Measurements from ENCODE around the gene NIPAL3. TPM values are rescaled to one million over a fixed set of nuclear protein-coding genes. Genes with fewer than 3 reads are reported as not detected.

NIPAL3 gene
- total RNA-seq, 1 donor from 2014 or later: 13.1 TPM

DNA sequence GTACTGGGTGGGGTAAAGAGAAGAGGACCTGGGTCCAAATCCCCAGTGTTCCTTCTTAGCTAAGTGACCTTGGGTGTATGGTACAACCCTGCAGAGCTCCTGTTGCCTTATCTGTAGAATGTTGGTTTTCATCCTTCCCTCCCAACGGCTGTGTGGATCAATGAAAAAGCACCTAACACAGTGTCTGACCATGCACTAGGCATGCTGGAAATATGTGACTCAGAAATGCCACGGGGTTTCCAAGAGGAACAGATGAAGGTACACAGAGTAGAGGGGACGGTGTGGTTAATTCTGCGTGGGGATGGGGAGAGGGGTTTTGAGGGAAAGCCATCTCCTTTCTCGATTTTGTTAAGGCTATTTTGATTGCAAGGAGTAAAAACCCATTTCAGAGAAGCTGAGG, 8.6 kb downstream of the NIPAL3 start:
- Mint-ChIP-seq H3K4me1 (ENCODE audit: low read depth) (peaks cover 15% of the 10 kb centered on the region), H3K27me3 (no peaks in the 10 kb centered on the region), H3K27ac (no peak overlapping the region), H3K4me3 (ENCODE audit: low read depth) (no peak overlapping the region), H3K9me3 (ENCODE audit: low read depth) (no peaks in the 10 kb centered on the region), H3K36me3 (ENCODE audit: insufficient read depth) (peaks cover 12% of the 10 kb centered on the region)
- no peak for TF ChIP-seq CTCF (IDR thresholded peaks at IDR 0.05; ENCODE audit: unreplicated experiment)
- no peak for DNase-seq (ENCODE audit: low spot score, unreplicated experiment)

DNA sequence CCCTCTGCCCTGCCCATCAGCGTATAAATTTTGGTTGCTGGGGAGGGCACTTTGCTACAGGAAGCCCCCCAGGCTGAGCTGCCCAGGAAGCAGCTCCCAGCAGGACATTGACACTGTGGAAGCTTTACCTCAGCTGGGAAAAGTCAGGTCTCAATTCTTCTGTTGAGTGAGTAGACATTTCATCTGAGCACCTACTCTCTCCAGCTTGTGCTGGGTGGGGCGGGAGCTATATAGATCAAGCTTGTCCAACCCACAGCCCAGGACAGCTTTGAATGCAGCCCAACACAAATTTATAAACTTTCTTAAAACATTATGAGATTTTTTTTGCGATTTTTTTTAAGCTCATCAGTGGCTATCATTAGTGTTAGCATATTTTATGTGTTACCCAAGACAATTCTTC, 9.4 kb downstream of the NIPAL3 start:
- Mint-ChIP-seq H3K4me3 (ENCODE audit: low read depth) (no peak overlapping the region), H3K36me3 (ENCODE audit: insufficient read depth) (peaks cover 9% of the 10 kb centered on the region), H3K27me3 (no peaks in the 10 kb centered on the region), H3K4me1 (ENCODE audit: low read depth) (peaks cover 15% of the 10 kb centered on the region), H3K27ac (no peak overlapping the region), H3K9me3 (ENCODE audit: low read depth) (no peaks in the 10 kb centered on the region)
- DNase-seq (ENCODE audit: low spot score, unreplicated experiment): no peak
- TF ChIP-seq CTCF (IDR thresholded peaks at IDR 0.05; ENCODE audit: unreplicated experiment): no peak

GRCh38 chr1:24425441-24425840, 9.8 kb downstream of the NIPAL3 start:
- Mint-ChIP-seq H3K27me3 (no peaks in the 10 kb centered on the region), H3K36me3 (ENCODE audit: insufficient read depth) (peaks cover 7% of the 10 kb centered on the region), H3K9me3 (ENCODE audit: low read depth) (no peaks in the 10 kb centered on the region), H3K4me3 (ENCODE audit: low read depth) (no peak overlapping the region), H3K27ac (no peak overlapping the region), H3K4me1 (ENCODE audit: low read depth) (peaks cover 15% of the 10 kb centered on the region)
- TF ChIP-seq CTCF (IDR thresholded peaks at IDR 0.05; ENCODE audit: unreplicated experiment): no peak
- no peak for DNase-seq (ENCODE audit: low spot score, unreplicated experiment)

GRCh38 chr1:24425922-24426321, 10.3 kb downstream of the NIPAL3 start:
- no peak for TF ChIP-seq CTCF (IDR thresholded peaks at IDR 0.05; ENCODE audit: unreplicated experiment)
- H3K4me3 Mint-ChIP-seq (ENCODE audit: low read depth): no peak overlapping the region
- no peak overlapping the region for H3K27ac Mint-ChIP-seq
- no peaks in the 10 kb centered on the region for H3K9me3 Mint-ChIP-seq (ENCODE audit: low read depth)
- H3K4me1 Mint-ChIP-seq (ENCODE audit: low read depth): peaks cover 15% of the 10 kb centered on the region
- no peak for DNase-seq (ENCODE audit: low spot score, unreplicated experiment)
- H3K36me3 Mint-ChIP-seq (ENCODE audit: insufficient read depth): peaks cover 7% of the 10 kb centered on the region
- H3K27me3 Mint-ChIP-seq: no peaks in the 10 kb centered on the region

GRCh38 chr1:24426744-24427544, 11.3 kb downstream of the NIPAL3 start:
- H3K36me3 Mint-ChIP-seq (ENCODE audit: insufficient read depth): peaks cover 3% of the 10 kb centered on the region
- no peaks in the 10 kb centered on the region for H3K27me3 Mint-ChIP-seq

More at GRCh38 chr1:24426744-24427544, 11.3 kb downstream of the NIPAL3 start:
- H3K4me1 Mint-ChIP-seq (ENCODE audit: low read depth): peaks cover 15% of the 10 kb centered on the region
- DNase-seq (ENCODE audit: low spot score, unreplicated experiment): no peak
- no peak overlapping the region for H3K4me3 Mint-ChIP-seq (ENCODE audit: low read depth)
- TF ChIP-seq CTCF (IDR thresholded peaks at IDR 0.05; ENCODE audit: unreplicated experiment): no peak
- H3K27ac Mint-ChIP-seq: no peak overlapping the region
- no peaks in the 10 kb centered on the region for H3K9me3 Mint-ChIP-seq (ENCODE audit: low read depth)
